Measurements from ENCODE around the gene FBXL17. TPM values are rescaled to one million over a fixed set of nuclear protein-coding genes. Genes with fewer than 3 reads are reported as not detected.

FBXL17 gene
- total and polyA plus RNA-seq, 2 of the 4 experiments (the other 2 are of a cell fraction) = 3.9 to 8.1 TPM

GRCh38 chr5:108090946-108091345 is 291.0 kb downstream of the FBXL17 start:
- intact Hi-C loops (cut with micrococcal nuclease) = no loop called here
- H2AK5ac ChIP-seq (ENCODE audit: low read depth, low read length) = no peak overlapping the region
- in situ Hi-C loops (cut with MboI; ENCODE audit: low sequenced_read_pairs) = no loop called here
- no peak overlapping the region for H3K9ac ChIP-seq (ENCODE audit: low read depth, low read length)
- DNase-seq (peak; percentile 10), ATAC-seq (ENCODE audit: low read depth) (no peak)
- no CpG with 5 or more reads among the region's 4 CpGs for whole genome bisulfite sequencing, 2 experiments (ENCODE audit: extremely low coverage in 2 of 2, insufficient read length in 1 of 2)
- H4K91ac ChIP-seq (ENCODE audit: insufficient read depth, low read depth, low read length) = no peak overlapping the region
- no TSS peak for BruUV-seq (replicated peaks)
- H3K27ac ChIP-seq (ENCODE audit: insufficient read depth, low read length) = no peak overlapping the region
- no peak overlapping the region for H2BK20ac ChIP-seq (ENCODE audit: low read depth, low read length)
- no peaks in the 10 kb centered on the region for H3K27me3 ChIP-seq (ENCODE audit: control insufficient read depth, insufficient read depth, low read length)
- no peaks in the 10 kb centered on the region for H3K4me1 ChIP-seq (ENCODE audit: control insufficient read depth, insufficient read depth, low read length)
- H2BK15ac ChIP-seq (ENCODE audit: low read depth, low read length) = no peak overlapping the region
- H3K36me3 ChIP-seq (ENCODE audit: control insufficient read depth, insufficient read depth, low read length) = no peaks in the 10 kb centered on the region
- H3K4me2 ChIP-seq (ENCODE audit: low read depth, low read length) = peak overlapping the region; percentile 81
- no peaks in the 10 kb centered on the region for H4K20me1 ChIP-seq (ENCODE audit: insufficient read depth, low read length)
- no peak overlapping the region for H3K18ac ChIP-seq (ENCODE audit: low read depth, low read length)
- ChIA-PET CTCF (no interaction called here), POLR2A (ENCODE audit: unreplicated experiment) (no interaction called here)
- no peak overlapping the region for H3K4ac ChIP-seq (ENCODE audit: low read depth, low read length)
- H3K79me1 ChIP-seq (ENCODE audit: low read depth in 1 of 2, low read length in 2 of 2) = no peaks in the 10 kb centered on the region; a peak in 1 of 4 replicates
- H2BK120ac ChIP-seq (ENCODE audit: low read depth, low read length) = no peak overlapping the region
- no peak overlapping the region for H2AFZ ChIP-seq (replicated peaks; ENCODE audit: low read length, poor library complexity)
- H3K4me3 ChIP-seq (ENCODE audit: insufficient read depth, low read depth, low read length) = no peak overlapping the region
- H3K14ac ChIP-seq (replicated peaks; ENCODE audit: low read depth, low read length) = no peak overlapping the region
- TF ChIP-seq RFX5 (IDR thresholded peaks at IDR 0.05; ENCODE audit: low read depth, low read length) (no peak), POLR2A (IDR thresholded peaks at IDR 0.05; ENCODE audit: low read depth, low read length) (no peak), FOS (IDR thresholded peaks at IDR 0.05; ENCODE audit: low read depth, low read length) (no peak), NFE2L2 (IDR thresholded peaks at IDR 0.05; ENCODE audit: low read depth, low read length) (no peak), RAD21 (IDR thresholded peaks at IDR 0.05; ENCODE audit: low read length) (no peak), RCOR1 (IDR thresholded peaks at IDR 0.05; ENCODE audit: insufficient replicate concordance, low read length) (no peak), CHD1 (IDR thresholded peaks at IDR 0.05; ENCODE audit: low read depth, low read length) (no peak), CEBPB (IDR thresholded peaks at IDR 0.05; ENCODE audit: low read depth, low read length) (no peak), SMC3 (IDR thresholded peaks at IDR 0.05; ENCODE audit: low read depth, low read length) (no peak), MAFK (IDR thresholded peaks at IDR 0.05; ENCODE audit: low read depth, low read length) (no peak), CTCF (conservative IDR thresholded peaks at IDR 0.05; ENCODE audit: low read depth, low read length) (no peak), MAZ (IDR thresholded peaks at IDR 0.05; ENCODE audit: borderline replicate concordance, low read depth, low read length) (no peak), USF2 (IDR thresholded peaks at IDR 0.05; ENCODE audit: low read depth, low read length) (no peak), BHLHE40 (IDR thresholded peaks at IDR 0.05; ENCODE audit: low read depth, low read length) (no peak), ELK1 (IDR thresholded peaks at IDR 0.05; ENCODE audit: borderline replicate concordance, low read depth, low read length) (no peak), MXI1 (IDR thresholded peaks at IDR 0.05; ENCODE audit: borderline replicate concordance, low read depth, low read length) (no peak)
- H2AK9ac ChIP-seq (replicated peaks; ENCODE audit: low read depth, low read length, poor library complexity) = no peak overlapping the region
- H3K56ac ChIP-seq (ENCODE audit: extremely low read depth, insufficient read depth, low read length) = no peak overlapping the region
- H3K23ac ChIP-seq (ENCODE audit: low read depth, low read length) = no peak overlapping the region
- no peaks in the 10 kb centered on the region for H3K9me3 ChIP-seq (ENCODE audit: control insufficient read depth, insufficient read depth, low read length)
- dilution Hi-C loops (cut with HindIII; ENCODE audit: low sequenced_read_pairs, unreplicated experiment) = no loop called here
- H3K9me1 ChIP-seq (ENCODE audit: insufficient read depth, low read length) = no peaks in the 10 kb centered on the region
- H2BK5ac ChIP-seq (ENCODE audit: low read depth, low read length, poor library complexity, severe bottlenecking) = no peak overlapping the region
- H4K8ac ChIP-seq (ENCODE audit: low read depth in 2 of 2, low read length in 2 of 2) = peak overlapping the region in 1 of 2 experiments; percentile 39; a peak in 1 of 4 replicates
- H4K5ac ChIP-seq (ENCODE audit: low read depth, low read length) = no peak overlapping the region

Measured in IMR-90 (cell line).